Epithelial cell of prostate (primary cell): ENCODE measurements around the gene GJB1.

Experiments
- DNase-seq: peaks from one replicate; pipeline ENCODE4 v3.0.0-alpha.2; 2011; ENCODE audit warnings: low read depth, low spot score
- H3K27ac ChIP-seq: fragments of 450-650 bp; 2 replicates; pipeline ENCODE4 v1.5.1; 2017; ENCODE audit warnings: mild to moderate bottlenecking

Gene GJB1

GRCh38 chrX:71214604-71215337 lies 8.3 kb upstream of the GJB1 start:
- DNase-seq = no peak
- no peak overlapping the region for H3K27ac ChIP-seq

- DNase-seq = no peak
- no peak overlapping the region for H3K27ac ChIP-seq
Observed at GRCh38 chrX:71215338-71215912, 7.6 kb upstream of the GJB1 start.

GRCh38 chrX:71216485-71216884 lies 6.5 kb upstream of the GJB1 start:
- no peak for DNase-seq
- no peak overlapping the region for H3K27ac ChIP-seq

- H3K27ac ChIP-seq = no peak overlapping the region
- DNase-seq = no peak
Observed at GRCh38 chrX:71217298-71217697, 5.7 kb upstream of the GJB1 start.

GRCh38 chrX:71221145-71221544 lies 1.9 kb upstream of the GJB1 start:
- no peak for DNase-seq
- no peak overlapping the region for H3K27ac ChIP-seq

- no peak overlapping the region for H3K27ac ChIP-seq
- DNase-seq = no peak
Observed at GRCh38 chrX:71224098-71224708, 1.2 kb downstream of the GJB1 start.

GRCh38 chrX:71225009-71225408 lies 2.0 kb downstream of the GJB1 start:
- H3K27ac ChIP-seq = no peak overlapping the region

GRCh38 chrX:71225676-71226075 lies 2.7 kb downstream of the GJB1 start:
- H3K27ac ChIP-seq = no peak overlapping the region
- DNase-seq = no peak

More at GRCh38 chrX:71225009-71225408, 2.0 kb downstream of the GJB1 start:
- DNase-seq = no peak

- no peak overlapping the region for H3K27ac ChIP-seq
- no peak for DNase-seq
Observed at GRCh38 chrX:71227370-71228062, 4.5 kb downstream of the GJB1 start.

- no peak for DNase-seq
- no peak overlapping the region for H3K27ac ChIP-seq
Observed at GRCh38 chrX:71228063-71228642, 5.1 kb downstream of the GJB1 start.

GRCh38 chrX:71235482-71235881 lies 12.5 kb downstream of the GJB1 start:
- DNase-seq = no peak
- no peak overlapping the region for H3K27ac ChIP-seq

- no peak for DNase-seq
- no peak overlapping the region for H3K27ac ChIP-seq
Observed at GRCh38 chrX:71236836-71237235, 13.8 kb downstream of the GJB1 start.

- no peak for DNase-seq
Observed at GRCh38 chrX:71239781-71240180, 16.8 kb downstream of the GJB1 start.

GRCh38 chrX:71241301-71241700 lies 18.3 kb downstream of the GJB1 start:
- no peak overlapping the region for H3K27ac ChIP-seq

More at GRCh38 chrX:71239781-71240180, 16.8 kb downstream of the GJB1 start:
- no peak overlapping the region for H3K27ac ChIP-seq

GRCh38 chrX:71244359-71245128 lies 21.5 kb downstream of the GJB1 start:
- no peak for DNase-seq
- H3K27ac ChIP-seq = no peak overlapping the region

More at GRCh38 chrX:71241301-71241700, 18.3 kb downstream of the GJB1 start:
- no peak for DNase-seq

GRCh38 chrX:71245159-71245558 lies 22.1 kb downstream of the GJB1 start:
- DNase-seq = no peak
- H3K27ac ChIP-seq = no peak overlapping the region

- no peak for DNase-seq
- no peak overlapping the region for H3K27ac ChIP-seq
Observed at GRCh38 chrX:71250841-71251240, 27.8 kb downstream of the GJB1 start.

GRCh38 chrX:71251466-71251973 lies 28.5 kb downstream of the GJB1 start:
- no peak for DNase-seq
- no peak overlapping the region for H3K27ac ChIP-seq

GRCh38 chrX:71252221-71252620 lies 29.2 kb downstream of the GJB1 start:
- no peak for DNase-seq
- no peak overlapping the region for H3K27ac ChIP-seq
